HCT116 (cell line): ENCODE results near the gene LRBA. TPM values are rescaled to one million over a fixed set of nuclear protein-coding genes. Genes with fewer than 3 reads are reported as not detected.

Source experiments
- ATAC-seq: fragments of 200-7000 bp; cut with Tn5 transposase; 2 replicates; pipeline ENCODE4 v1.9.1; 2020; ENCODE audit warnings: mild to moderate bottlenecking, moderate library complexity
- BruUV-seq: library from RNA; stranded (reverse); fragments of 400-500 nt; replicated peaks from 2 replicates; lab custom pipeline; 2021; lab: Mats Ljungman, UMichigan
- CTCF ChIA-PET: fragments of 300-600 bp; sonication (Branson Sonifier 250); formaldehyde crosslinking; loops from one replicate; lab custom pipeline; 2021; ENCODE audit warnings: antibody characterized with exemption; lab: Charles Lee
- POLR2A ChIA-PET: fragments of 300-600, 350-600 bp; sonication (Branson Sonifier 250); formaldehyde crosslinking; loops from one replicate; lab custom pipeline; 2021; ENCODE audit warnings: antibody characterized with exemption; lab: Charles Lee
- RAD21 ChIA-PET, 2 experiments: fragments of 300-600 bp; sonication (Branson Sonifier 250); formaldehyde crosslinking; loops; one replicate each; lab custom pipeline; 2023; ENCODE audit warnings: low total read pairs in 2 of 2; ENCODE audit not compliant: uncharacterized antibody in 2 of 2, unreplicated experiment in 2 of 2, low non-redundant PET in 1 of 2; lab: Charles Lee
- DNase-seq: peaks from one replicate; pipeline ENCODE4 v3.0.0-alpha.2; 2010; ENCODE audit warnings: low read depth, low spot score
- H2AFZ ChIP-seq: fragments of 200-600 bp; shearing (Covaris generic), sonication (generic); 2 replicates; pipeline ENCODE4 v1.6.1; 2017; ENCODE audit warnings: low read depth, mixed run types, mixed read lengths, antibody characterized with exemption, low read length; ENCODE audit not compliant: poor library complexity, severe bottlenecking
- H3K27ac ChIP-seq: 2 replicates; pipeline ENCODE4 v1.5.1; 2012; ENCODE audit warnings: low read depth, low read length
- H3K27me3 ChIP-seq: fragments of 200-600 bp; sonication (generic); 2 replicates; pipeline ENCODE4 v1.6.1; 2016; ENCODE audit warnings: mixed run types, low read length, mixed read lengths; ENCODE audit not compliant: insufficient read depth
- H3K36me3 ChIP-seq, 2 experiments: fragments of 200-500 bp in 1 of 2; fragments of 200-600 bp in 1 of 2; sonication (Bioruptor generic) in 1 of 2; sonication (generic) in 1 of 2; 2 replicates each; pipeline versions ENCODE4 v1.5.1 to v1.6.1; 2014 to 2016; ENCODE audit warnings: low read length in 2 of 2, inconsistent platforms in 1 of 2, mixed read lengths in 1 of 2, mixed run types in 1 of 2; ENCODE audit not compliant: insufficient read depth in 2 of 2, control insufficient read depth in 1 of 2
- H3K4me1 ChIP-seq, 2 experiments: fragments of 200-600 bp in 1 of 2; sonication (generic) in 1 of 2; 2 replicates each; pipeline versions ENCODE4 v1.5.1 to v1.6.1; 2012 to 2017; ENCODE audit warnings: low read length in 2 of 2, inconsistent platforms in 1 of 2, mild to moderate bottlenecking in 1 of 2, mixed read lengths in 1 of 2, mixed run types in 1 of 2, moderate library complexity in 1 of 2; ENCODE audit not compliant: insufficient read depth in 2 of 2, control insufficient read depth in 1 of 2
- H3K4me2 ChIP-seq: fragments of 200-600 bp; sonication (generic); 2 replicates; pipeline ENCODE4 v1.6.1; 2017; ENCODE audit warnings: mixed run types, low read length, mixed read lengths
- H3K4me3 ChIP-seq, 2 experiments: fragments of 200-600 bp in 1 of 2; sonication (generic) in 1 of 2; replicated peaks in 1 of 2; 2 replicates each; pipeline ENCODE4 v1.5.1; 2011 to 2016; ENCODE audit warnings: low read length in 2 of 2, control low read depth in 1 of 2, low read depth in 1 of 2, mild to moderate bottlenecking in 1 of 2, mixed read lengths in 1 of 2, mixed run types in 1 of 2
- H3K79me2 ChIP-seq: fragments of 200-600 bp; sonication (generic); 2 replicates; pipeline ENCODE4 v1.6.1; 2017; ENCODE audit warnings: mild to moderate bottlenecking, mixed run types, low read length, moderate library complexity, mixed read lengths; ENCODE audit not compliant: insufficient read depth
- H3K9ac ChIP-seq: fragments of 200-600 bp; sonication (generic); 2 replicates; pipeline ENCODE4 v1.6.1; 2016; ENCODE audit warnings: low read length, mixed read lengths
- H3K9me2 ChIP-seq: fragments of 200-600 bp; sonication (generic), shearing (Covaris generic); 2 replicates; pipeline ENCODE4 v1.6.1; 2017; ENCODE audit warnings: mixed run types, mild to moderate bottlenecking, moderate library complexity; ENCODE audit not compliant: insufficient read depth
- H3K9me3 ChIP-seq, 2 experiments: fragments of 200-500 bp in 1 of 2; fragments of 200-600 bp in 1 of 2; sonication (Bioruptor generic) in 1 of 2; sonication (generic) in 1 of 2; 2 replicates each; pipeline ENCODE4 v1.6.1; 2014 to 2017; ENCODE audit warnings: low read length in 2 of 2, mixed read lengths in 2 of 2, inconsistent platforms in 1 of 2, low read depth in 1 of 2, mild to moderate bottlenecking in 1 of 2, mixed run types in 1 of 2, moderate library complexity in 1 of 2; ENCODE audit not compliant: control insufficient read depth in 1 of 2, insufficient read depth in 1 of 2
- H4K20me1 ChIP-seq: fragments of 200-600 bp; sonication (generic), shearing (Covaris generic); 2 replicates; pipeline ENCODE4 v1.6.1; 2017; ENCODE audit warnings: mixed run types, mild to moderate bottlenecking, moderate library complexity; ENCODE audit not compliant: insufficient read depth
- ATF3 ChIP-seq: IDR thresholded peaks from 2 replicates; pipeline ENCODE4 v1.6.1; 2012
- CBX3 ChIP-seq: IDR thresholded peaks from 2 replicates; pipeline ENCODE4 v1.6.1; 2012; ENCODE audit warnings: low read depth
- CEBPB ChIP-seq: IDR thresholded peaks from 2 replicates; pipeline ENCODE4 v1.6.1; 2012; ENCODE audit warnings: low read depth
- CTCF ChIP-seq, 3 experiments: fragments of 200-600 bp in 1 of 3; sonication (generic) in 1 of 3; IDR thresholded peaks in 2 of 3; conservative IDR thresholded peaks in 1 of 3; 2 replicates each; pipeline ENCODE4 v1.5.1; 2012 to 2017; ENCODE audit warnings: low read depth in 2 of 3, low read length in 2 of 3, antibody characterized with exemption in 1 of 3, borderline replicate concordance in 1 of 3, control low read depth in 1 of 3, mild to moderate bottlenecking in 1 of 3, mixed read lengths in 1 of 3, mixed run types in 1 of 3, moderate library complexity in 1 of 3; ENCODE audit not compliant: insufficient read depth in 1 of 3
- EGR1 ChIP-seq: IDR thresholded peaks from 2 replicates; pipeline ENCODE4 v1.6.1; 2012; ENCODE audit warnings: low read depth
- ELF1 ChIP-seq: IDR thresholded peaks from 2 replicates; pipeline ENCODE4 v1.6.1; 2012; ENCODE audit warnings: low read depth, borderline replicate concordance
- FOSL1 ChIP-seq: IDR thresholded peaks from 2 replicates; pipeline ENCODE4 v1.6.1; 2012; ENCODE audit warnings: low read depth
- JUND ChIP-seq: IDR thresholded peaks from 2 replicates; pipeline ENCODE4 v1.6.1; 2012
- MAX ChIP-seq: IDR thresholded peaks from 2 replicates; pipeline ENCODE4 v1.6.1; 2012
- POLR2AphosphoS5 ChIP-seq: IDR thresholded peaks from 2 replicates; pipeline ENCODE4 v1.6.1; 2011; ENCODE audit warnings: mild to moderate bottlenecking, low read depth, low read length, moderate library complexity
- RAD21 ChIP-seq: IDR thresholded peaks from 2 replicates; pipeline ENCODE4 v1.6.1; 2012; ENCODE audit warnings: low read depth, mild to moderate bottlenecking
- REST ChIP-seq: IDR thresholded peaks from 2 replicates; pipeline ENCODE4 v1.6.1; 2012; ENCODE audit warnings: low read depth
- SP1 ChIP-seq: IDR thresholded peaks from 2 replicates; pipeline ENCODE4 v1.6.1; 2012; ENCODE audit warnings: low read depth
- SRF ChIP-seq: IDR thresholded peaks from 2 replicates; pipeline ENCODE4 v1.6.1; 2012; ENCODE audit warnings: low read depth
- TCF7L2 ChIP-seq: IDR thresholded peaks from 2 replicates; pipeline ENCODE4 v1.7.0; 2011; ENCODE audit warnings: borderline replicate concordance, inconsistent platforms; ENCODE audit not compliant: insufficient read depth, insufficient read length; ENCODE audit errors: extremely low read depth
- ZFX ChIP-seq: fragments of 450-650 bp; IDR thresholded peaks from 2 replicates; pipeline ENCODE4 v1.6.1; 2017
- intact Hi-C: fragments of 100-400 bp; cut with micrococcal nuclease; formaldehyde crosslinking; loops from 2 replicates; pipeline ENCODE4 v1.10.0; 2022
- total RNA-seq: library from RNA; stranded (reverse); gene quantifications from one replicate; pipeline ENCODE4 v1.2.1, GENCODE V29; 2021; ENCODE audit not compliant: unreplicated experiment

LRBA gene
- total RNA-seq, 1 experiment from 2014 or later, result 79.8 TPM

- H3K4me1 ChIP-seq, result peaks cover 0 to 14% of the 10 kb centered on the region in 2 experiments
- intact Hi-C loops, result no loop called here
- CTCF ChIA-PET, result no interaction called here
Observed at GRCh38 chr4:150240011-150240410, 775.1 kb downstream of the LRBA start.

More at GRCh38 chr4:150240011-150240410, 775.1 kb downstream of the LRBA start:
- Histone ChIP-seq H3K36me3 (no peaks in the 10 kb centered on the region), H3K27me3 (no peaks in the 10 kb centered on the region), H4K20me1 (no peaks in the 10 kb centered on the region), H3K9me3 (no peaks in the 10 kb centered on the region), H3K27ac (no peak overlapping the region)
- DNase-seq, result no peak
- TF ChIP-seq ATF3 (no peak), CEBPB (no peak), ELF1 (no peak), JUND (no peak), CBX3 (no peak), FOSL1 (no peak), SRF (no peak), CTCF (IDR thresholded peaks at IDR 0.05 in 2 of 3, conservative IDR thresholded peaks at IDR 0.05 in 1 of 3; ENCODE audit: borderline replicate concordance in 1 of 3, insufficient read depth in 1 of 3, low read depth in 2 of 3, low read length in 2 of 3) (no peak), POLR2AphosphoS5 (no peak), TCF7L2 (no peak), SP1 (no peak), REST (no peak), RAD21 (no peak), ZFX (no peak), EGR1 (no peak), MAX (no peak)
- TF ChIP-seq, all 23 proteins: peak for 0
- ChIA-PET RAD21 (no interaction called here), POLR2A (no interaction called here)
- Histone ChIP-seq H3K4me3 (no peak overlapping the region), H3K9ac (no peak overlapping the region), H3K79me2 (no peaks in the 10 kb centered on the region), H3K9me2 (no peaks in the 10 kb centered on the region), H2AFZ (no peak overlapping the region), H3K4me2 (no peak overlapping the region)
- no peak for ATAC-seq
- BruUV-seq, result no TSS peak
